Measurements from ENCODE around the gene LEKR1. TPM values are rescaled to one million over a fixed set of nuclear protein-coding genes. Genes with fewer than 3 reads are reported as not detected.
A peak's percentile ranks its signal among the peaks of the same experiment; 100 is the strongest.

The LEKR1 gene
- total and polyA plus RNA-seq, 2 of the 13 experiments (the other 11 are each of a cell fraction or from before 2014, with no cell fraction given): 0.49 to 1.5 TPM

- TF ChIP-seq, protein P1, sequence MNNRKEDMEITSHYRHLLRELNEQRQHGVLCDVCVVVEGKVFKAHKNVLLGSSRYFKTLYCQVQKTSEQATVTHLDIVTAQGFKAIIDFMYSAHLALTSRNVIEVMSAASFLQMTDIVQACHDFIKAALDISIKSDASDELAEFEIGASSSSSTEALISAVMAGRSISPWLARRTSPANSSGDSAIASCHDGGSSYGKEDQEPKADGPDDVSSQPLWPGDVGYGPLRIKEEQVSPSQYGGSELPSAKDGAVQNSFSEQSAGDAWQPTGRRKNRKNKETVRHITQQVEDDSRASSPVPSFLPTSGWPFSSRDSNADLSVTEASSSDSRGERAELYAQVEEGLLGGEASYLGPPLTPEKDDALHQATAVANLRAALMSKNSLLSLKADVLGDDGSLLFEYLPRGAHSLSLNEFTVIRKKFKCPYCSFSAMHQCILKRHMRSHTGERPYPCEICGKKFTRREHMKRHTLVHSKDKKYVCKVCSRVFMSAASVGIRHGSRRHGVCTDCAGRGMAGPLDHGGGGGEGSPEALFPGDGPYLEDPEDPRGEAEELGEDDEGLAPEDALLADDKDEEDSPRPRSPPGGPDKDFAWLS (CRISPR knock-in tag; IDR thresholded peaks at IDR 0.05; ENCODE audit: borderline replicate concordance): no peak
- TF ChIP-seq HNRNPUL1 (IDR thresholded peaks at IDR 0.05; ENCODE audit: low read depth, low read length) (no peak), POLR2AphosphoS2 (IDR thresholded peaks at IDR 0.05; ENCODE audit: low read depth, low read length) (no peak), ZNF441 (CRISPR knock-in tag; IDR thresholded peaks at IDR 0.05; ENCODE audit: borderline replicate concordance) (no peak), TBX3 (IDR thresholded peaks at IDR 0.05; ENCODE audit: borderline replicate concordance) (peak; percentile 69; the same call in 1 of the 2 replicates), CENPX (CRISPR knock-in tag; IDR thresholded peaks at IDR 0.05) (no peak), ZNF572 (CRISPR knock-in tag; IDR thresholded peaks at IDR 0.05) (no peak), MBD4 (IDR thresholded peaks at IDR 0.05; ENCODE audit: borderline replicate concordance, low read length) (no peak), ZNF276 (CRISPR knock-in tag; IDR thresholded peaks at IDR 0.05; ENCODE audit: low read depth) (no peak), CREBL2 (CRISPR knock-in tag; IDR thresholded peaks at IDR 0.05; ENCODE audit: borderline replicate concordance) (no peak), ZNF20 (CRISPR knock-in tag; IDR thresholded peaks at IDR 0.05) (no peak), DPF2 (CRISPR knock-in tag; IDR thresholded peaks at IDR 0.05; ENCODE audit: borderline replicate concordance, low read depth) (0 out of 2 replicates have a peak, but pooled peaks have one; percentile 50), ZNF24 (IDR thresholded peaks at IDR 0.05) (no peak), ZNF720 (CRISPR knock-in tag; IDR thresholded peaks at IDR 0.05) (no peak), MEF2D (CRISPR knock-in tag; IDR thresholded peaks at IDR 0.05) (no peak), ARID5B (CRISPR knock-in tag; IDR thresholded peaks at IDR 0.05) (peak; percentile 94), ZFYVE20 (CRISPR knock-in tag; IDR thresholded peaks at IDR 0.05; ENCODE audit: borderline replicate concordance, low read depth) (no peak)
- TF ChIP-seq, protein P2, sequence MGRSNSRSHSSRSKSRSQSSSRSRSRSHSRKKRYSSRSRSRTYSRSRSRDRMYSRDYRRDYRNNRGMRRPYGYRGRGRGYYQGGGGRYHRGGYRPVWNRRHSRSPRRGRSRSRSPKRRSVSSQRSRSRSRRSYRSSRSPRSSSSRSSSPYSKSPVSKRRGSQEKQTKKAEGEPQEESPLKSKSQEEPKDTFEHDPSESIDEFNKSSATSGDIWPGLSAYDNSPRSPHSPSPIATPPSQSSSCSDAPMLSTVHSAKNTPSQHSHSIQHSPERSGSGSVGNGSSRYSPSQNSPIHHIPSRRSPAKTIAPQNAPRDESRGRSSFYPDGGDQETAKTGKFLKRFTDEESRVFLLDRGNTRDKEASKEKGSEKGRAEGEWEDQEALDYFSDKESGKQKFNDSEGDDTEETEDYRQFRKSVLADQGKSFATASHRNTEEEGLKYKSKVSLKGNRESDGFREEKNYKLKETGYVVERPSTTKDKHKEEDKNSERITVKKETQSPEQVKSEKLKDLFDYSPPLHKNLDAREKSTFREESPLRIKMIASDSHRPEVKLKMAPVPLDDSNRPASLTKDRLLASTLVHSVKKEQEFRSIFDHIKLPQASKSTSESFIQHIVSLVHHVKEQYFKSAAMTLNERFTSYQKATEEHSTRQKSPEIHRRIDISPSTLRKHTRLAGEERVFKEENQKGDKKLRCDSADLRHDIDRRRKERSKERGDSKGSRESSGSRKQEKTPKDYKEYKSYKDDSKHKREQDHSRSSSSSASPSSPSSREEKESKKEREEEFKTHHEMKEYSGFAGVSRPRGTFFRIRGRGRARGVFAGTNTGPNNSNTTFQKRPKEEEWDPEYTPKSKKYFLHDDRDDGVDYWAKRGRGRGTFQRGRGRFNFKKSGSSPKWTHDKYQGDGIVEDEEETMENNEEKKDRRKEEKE (IDR thresholded peaks at IDR 0.05): no peak
Observed at GRCh38 chr3:157094751-157095480, 268.8 kb downstream of the LEKR1 start (continued).
